Activated naive CD8-positive, alpha-beta T cell treated with anti-CD3 and anti-CD28 coated beads, Interleukin-2, amount 10 ng/mL, durations not matched to agents 7 days and 5 days (primary cell): ENCODE measurements around the gene SLC26A11. TPM values are rescaled to one million over a fixed set of nuclear protein-coding genes. Genes with fewer than 3 reads are reported as not detected.

Source experiments
- ATAC-seq: fragments of 150-1000 bp; cut with Tn5 transposase; one replicate; pipeline ENCODE4 v1.10.0; 2021; ENCODE audit warnings: low read depth, moderate library complexity
- POLR2A ChIA-PET: fragments of 350-600 bp; sonication (Branson Sonifier 250); formaldehyde crosslinking; loops from one replicate; lab custom pipeline; 2021; ENCODE audit warnings: antibody characterized with exemption; lab: Charles Lee
- DNase-seq: peaks from one replicate; pipeline ENCODE4 v3.0.0; 2021
- H3K27ac Mint-ChIP-seq: one replicate; pipeline ENCODE4 v1.8.0; 2022; ENCODE audit warnings: mild to moderate bottlenecking, mixed read lengths
- H3K27me3 Mint-ChIP-seq: one replicate; pipeline ENCODE4 v1.8.0; 2022; ENCODE audit warnings: mild to moderate bottlenecking, moderate library complexity, mixed read lengths
- H3K36me3 Mint-ChIP-seq: one replicate; pipeline ENCODE4 v1.8.0; 2021; ENCODE audit warnings: mild to moderate bottlenecking, mixed read lengths
- H3K4me1 Mint-ChIP-seq: one replicate; pipeline ENCODE4 v1.8.0; 2021; ENCODE audit warnings: mixed read lengths
- H3K4me3 Mint-ChIP-seq: one replicate; pipeline ENCODE4 v1.8.0; 2022; ENCODE audit warnings: mild to moderate bottlenecking, moderate library complexity, mixed read lengths
- H3K9me3 Mint-ChIP-seq: one replicate; pipeline ENCODE4 v1.8.0; 2021; ENCODE audit warnings: mixed read lengths
- total RNA-seq, 2 experiments: library from RNA; stranded (reverse); gene quantifications; one replicate each; pipeline ENCODE4 v1.2.3, GENCODE V29; 2021

Gene SLC26A11
- total RNA-seq, 2 experiments from 2014 or later = 45.3 to 45.4 TPM

DNA sequence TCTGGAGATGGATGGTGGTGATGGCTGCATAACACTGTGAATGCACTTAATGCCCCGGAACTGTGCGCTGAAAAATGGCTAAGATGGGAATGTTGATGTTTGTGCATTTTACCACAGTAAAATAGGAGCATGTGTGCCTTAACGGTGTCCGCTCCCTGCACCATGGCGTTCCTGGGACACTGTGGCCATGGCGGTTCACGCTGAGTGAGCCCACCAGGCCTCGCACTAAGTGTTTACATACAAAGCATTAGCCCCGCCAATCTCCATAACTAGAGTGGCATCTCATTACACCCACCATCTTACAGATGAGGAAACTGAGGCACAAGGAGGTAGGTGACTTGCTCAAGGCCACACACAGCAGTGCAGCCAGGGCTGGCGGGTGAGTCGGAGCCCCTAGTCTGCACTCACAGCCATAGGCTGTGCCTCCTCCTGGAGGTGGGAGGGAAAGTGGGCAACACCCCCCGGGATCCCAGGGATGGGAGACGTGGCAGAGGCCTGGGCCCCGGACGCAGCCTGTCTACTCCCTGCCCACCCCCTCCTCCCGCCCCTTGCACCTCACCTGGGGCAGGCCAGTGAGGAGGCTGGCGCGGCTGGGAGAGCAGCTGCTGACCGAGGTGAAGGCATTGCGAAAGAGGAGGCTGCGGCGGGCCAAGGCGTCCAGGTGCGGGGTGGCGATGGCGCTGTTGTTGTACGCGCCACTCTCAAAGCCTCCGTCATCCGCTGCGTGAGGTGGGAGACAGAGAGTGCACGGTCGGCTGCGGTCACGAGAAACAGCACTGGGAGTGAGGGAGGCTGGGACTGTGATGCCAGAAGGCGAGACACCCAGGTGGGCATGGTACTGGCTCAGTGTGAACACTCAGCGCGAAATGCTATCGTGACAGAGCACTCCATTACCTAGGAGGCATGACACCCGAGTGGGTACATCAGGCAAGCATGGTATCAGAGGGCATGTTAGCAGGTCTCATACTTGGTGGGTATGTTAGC, 3.5 kb upstream of the SLC26A11 start:
- Mint-ChIP-seq H3K27ac (no peak overlapping the region), H3K9me3 (no peaks in the 10 kb centered on the region), H3K36me3 (no peaks in the 10 kb centered on the region), H3K4me3 (no peak overlapping the region), H3K4me1 (peaks cover 13% of the 10 kb centered on the region), H3K27me3 (peaks cover 8% of the 10 kb centered on the region)
- ATAC-seq = no peak
- no peak for DNase-seq
- POLR2A ChIA-PET = no interaction called here

DNA sequence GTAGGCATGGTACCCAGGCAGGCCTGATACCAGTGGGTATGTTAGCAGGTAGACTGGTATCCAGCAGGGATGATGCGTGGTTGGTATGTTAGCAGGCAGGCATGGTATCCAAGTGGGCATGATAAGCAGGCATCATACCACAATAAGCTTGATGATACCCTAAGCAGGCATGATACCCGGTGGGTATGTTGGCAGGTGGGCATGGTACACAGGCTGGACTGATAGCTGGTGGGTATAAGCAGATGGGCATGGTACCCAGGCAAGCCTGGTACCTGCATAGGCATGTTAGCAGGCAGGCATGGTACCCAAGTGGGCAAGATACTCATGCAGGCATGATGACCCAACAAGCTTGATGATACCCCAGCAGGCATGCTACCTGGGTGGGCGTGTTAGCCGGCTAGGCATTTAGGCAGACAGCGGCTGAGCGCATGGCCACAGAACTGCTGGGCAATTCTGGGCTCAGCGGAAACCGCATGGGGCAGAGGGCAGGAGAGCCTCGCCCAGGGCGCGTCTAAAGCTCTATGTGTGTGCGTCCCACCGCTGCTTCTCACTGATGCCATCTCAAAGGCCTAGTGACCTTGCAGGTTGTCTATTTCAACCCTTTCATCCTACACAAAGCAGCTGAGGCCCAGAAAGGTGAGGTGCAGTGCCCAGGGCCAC, 2.4 kb upstream of the SLC26A11 start:
- Mint-ChIP-seq H3K9me3 (no peaks in the 10 kb centered on the region), H3K4me1 (peaks cover 13% of the 10 kb centered on the region), H3K4me3 (no peak overlapping the region), H3K27me3 (peaks cover 10% of the 10 kb centered on the region), H3K36me3 (no peaks in the 10 kb centered on the region), H3K27ac (no peak overlapping the region)
- DNase-seq (no peak), ATAC-seq (no peak)
- POLR2A ChIA-PET = no interaction called here

DNA sequence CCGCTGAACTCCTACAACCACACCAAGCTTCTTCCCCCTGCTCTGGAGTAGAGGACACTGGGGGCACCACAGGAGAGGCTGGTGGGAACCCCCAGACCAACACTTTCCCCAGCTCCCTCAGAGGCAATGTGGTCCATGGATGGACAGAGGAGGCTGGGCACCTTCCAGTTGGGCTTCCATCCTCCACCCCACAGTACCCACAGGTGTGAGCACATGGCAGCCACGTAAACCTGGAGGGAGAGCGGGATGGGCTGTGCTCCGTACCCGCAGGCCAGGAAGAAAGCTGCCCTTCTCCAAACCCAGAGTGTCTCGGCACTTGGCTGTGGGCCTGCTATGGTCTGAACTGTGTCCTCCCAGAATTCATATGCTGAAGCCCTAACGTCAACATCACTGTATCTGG, 1.8 kb upstream of the SLC26A11 start:
- no peaks in the 10 kb centered on the region for H3K36me3 Mint-ChIP-seq
- peaks cover 13% of the 10 kb centered on the region for H3K4me1 Mint-ChIP-seq
- POLR2A ChIA-PET = no interaction called here
- no peak overlapping the region for H3K27ac Mint-ChIP-seq
- peaks cover 10% of the 10 kb centered on the region for H3K27me3 Mint-ChIP-seq
- no peaks in the 10 kb centered on the region for H3K9me3 Mint-ChIP-seq
- DNase-seq (no peak), ATAC-seq (no peak)
- H3K4me3 Mint-ChIP-seq = no peak overlapping the region

DNA sequence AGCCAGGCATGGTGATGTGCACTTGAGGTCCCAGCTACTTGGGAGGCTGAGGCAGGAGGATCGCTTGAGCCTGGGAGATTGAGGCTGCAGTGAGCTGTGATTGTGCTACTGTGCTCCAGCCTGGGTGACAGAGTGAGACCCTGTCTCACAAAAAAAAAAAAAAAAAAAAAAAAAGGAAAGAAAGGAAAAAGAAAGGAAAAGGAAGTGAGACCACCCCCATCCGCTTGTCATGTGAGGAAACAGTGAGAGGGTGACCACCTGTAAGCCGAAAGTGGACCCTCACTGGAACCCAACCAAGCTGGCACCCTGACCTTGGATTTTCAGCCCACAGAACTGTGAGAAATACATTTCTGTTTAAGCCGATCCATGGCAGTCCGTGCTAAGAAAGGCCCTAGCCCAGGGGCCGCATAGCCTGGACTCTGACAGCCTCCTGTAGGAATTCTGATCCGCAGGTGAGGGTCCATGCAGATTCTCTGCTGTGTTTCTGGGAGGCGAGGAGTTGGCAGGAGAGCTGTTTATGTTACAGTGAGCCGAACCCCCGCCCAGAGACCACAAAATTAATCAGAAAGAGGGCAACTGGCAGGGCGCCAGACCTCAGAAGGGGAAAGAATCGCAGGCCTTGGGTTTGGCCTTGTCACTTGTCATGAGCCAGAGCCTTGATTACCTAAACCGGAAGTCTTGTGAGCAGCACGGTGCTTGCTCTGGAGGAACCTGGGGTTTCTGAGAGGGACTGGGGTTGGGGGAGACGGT, 1.0 kb upstream of the SLC26A11 start:
- Mint-ChIP-seq H3K36me3 (no peaks in the 10 kb centered on the region), H3K4me1 (peaks cover 13% of the 10 kb centered on the region), H3K27ac (peak overlapping the region; percentile 80), H3K4me3 (peak overlapping the region; percentile 82), H3K27me3 (peaks cover 10% of the 10 kb centered on the region), H3K9me3 (no peaks in the 10 kb centered on the region)
- DNase-seq (peak; percentile 87), ATAC-seq (peak; percentile 88)
- POLR2A ChIA-PET = interaction anchor here (1.2 to 1.5 kb wide), 2 partner anchors 42 to 44 kb away, joined by 4 to 5 read pairs; partner anchors contain the start of gene RNF213

DNA sequence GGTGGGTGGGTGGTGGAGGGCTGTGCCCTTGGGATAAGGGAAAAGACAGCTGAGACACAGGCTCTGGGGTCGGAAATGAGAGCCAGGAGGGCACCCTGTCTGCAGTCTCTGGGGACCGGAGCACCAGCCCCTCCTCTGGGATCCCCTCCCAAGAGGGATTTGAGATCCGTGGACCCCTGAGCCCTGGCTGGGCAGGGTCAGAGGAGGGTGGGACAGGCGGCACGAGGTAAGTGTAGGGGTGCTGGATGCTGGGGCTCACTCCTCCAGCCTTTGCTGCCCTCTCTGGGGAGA, 519 bp upstream of the SLC26A11 start:
- Mint-ChIP-seq H3K4me1 (peaks cover 13% of the 10 kb centered on the region), H3K36me3 (no peaks in the 10 kb centered on the region), H3K9me3 (no peaks in the 10 kb centered on the region), H3K4me3 (peak overlapping the region; percentile 82), H3K27me3 (peaks cover 10% of the 10 kb centered on the region), H3K27ac (peak overlapping the region; percentile 80)
- ATAC-seq (peak; percentile 34), DNase-seq (no peak)
- POLR2A ChIA-PET = interaction anchor here (1.2 to 1.5 kb wide), 2 partner anchors 41 to 44 kb away, joined by 4 to 5 read pairs; partner anchors contain the start of gene RNF213

DNA sequence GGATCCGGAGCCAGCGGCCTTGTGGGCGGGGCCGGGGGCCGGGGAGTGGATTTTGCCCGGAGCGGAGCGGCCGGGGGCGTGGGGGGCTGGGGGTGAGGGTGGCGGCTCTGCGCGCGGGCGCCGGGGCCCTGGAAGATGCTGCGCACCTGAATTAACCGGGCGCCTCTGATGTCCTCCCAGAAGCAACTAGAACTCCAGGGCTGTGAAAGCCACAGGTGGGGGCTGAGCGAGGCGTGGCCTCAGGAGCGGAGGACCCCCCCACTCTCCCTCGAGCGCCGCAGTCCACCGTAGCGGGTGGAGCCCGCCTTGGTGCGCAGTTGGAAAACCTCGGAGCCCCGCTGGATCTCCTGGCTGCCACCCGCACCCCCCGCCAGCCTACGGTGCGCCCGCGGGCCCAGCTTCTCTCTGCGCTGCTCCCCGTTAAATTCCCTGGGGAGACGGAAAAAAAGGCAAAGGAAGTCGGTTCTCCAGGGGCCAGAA, 549 bp downstream of the SLC26A11 start:
- peaks cover 13% of the 10 kb centered on the region for H3K4me1 Mint-ChIP-seq
- ATAC-seq = no peak
- H3K27ac Mint-ChIP-seq = no peak overlapping the region
- H3K36me3 Mint-ChIP-seq = no peaks in the 10 kb centered on the region
- no peaks in the 10 kb centered on the region for H3K9me3 Mint-ChIP-seq
- no peak for DNase-seq
- H3K4me3 Mint-ChIP-seq = no peak overlapping the region
- peaks cover 10% of the 10 kb centered on the region for H3K27me3 Mint-ChIP-seq
- POLR2A ChIA-PET = no interaction called here

DNA sequence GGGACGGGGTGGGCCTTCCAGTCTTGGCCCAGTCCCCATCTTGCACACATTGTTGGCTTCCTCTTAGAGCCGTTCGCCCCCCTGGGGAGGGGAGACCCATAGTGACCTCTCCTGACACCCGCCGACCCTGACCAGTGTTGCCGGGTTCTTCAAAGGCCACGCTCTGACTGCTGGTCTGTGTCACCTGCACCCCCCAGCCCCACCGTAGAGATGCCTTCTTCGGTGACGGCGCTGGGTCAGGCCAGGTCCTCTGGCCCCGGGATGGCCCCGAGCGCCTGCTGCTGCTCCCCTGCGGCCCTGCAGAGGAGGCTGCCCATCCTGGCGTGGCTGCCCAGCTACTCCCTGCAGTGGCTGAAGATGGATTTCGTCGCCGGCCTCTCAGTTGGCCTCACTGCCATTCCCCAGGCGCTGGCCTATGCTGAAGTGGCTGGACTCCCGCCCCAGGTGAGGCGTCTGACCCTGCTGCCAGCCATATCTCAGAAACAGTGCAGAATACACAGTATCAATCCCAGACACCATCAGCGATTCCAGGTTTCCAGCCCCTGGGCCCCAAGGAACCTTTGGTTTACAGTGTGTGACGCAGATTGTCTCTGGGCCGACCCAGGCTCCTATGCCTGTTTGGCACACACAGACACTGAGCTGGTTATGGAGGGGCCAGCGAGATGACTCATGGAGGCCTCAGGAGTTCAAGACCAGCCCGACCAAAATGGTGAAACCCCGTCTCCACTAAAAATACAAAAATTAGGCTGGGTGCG, 1.3 kb downstream of the SLC26A11 start:
- H3K27me3 Mint-ChIP-seq = peaks cover 10% of the 10 kb centered on the region
- peak overlapping the region; percentile 53 for H3K4me3 Mint-ChIP-seq
- peaks cover 13% of the 10 kb centered on the region for H3K4me1 Mint-ChIP-seq
- ATAC-seq (no peak), DNase-seq (no peak)
- POLR2A ChIA-PET = no interaction called here
- no peak overlapping the region for H3K27ac Mint-ChIP-seq
- no peaks in the 10 kb centered on the region for H3K36me3 Mint-ChIP-seq
- no peaks in the 10 kb centered on the region for H3K9me3 Mint-ChIP-seq

DNA sequence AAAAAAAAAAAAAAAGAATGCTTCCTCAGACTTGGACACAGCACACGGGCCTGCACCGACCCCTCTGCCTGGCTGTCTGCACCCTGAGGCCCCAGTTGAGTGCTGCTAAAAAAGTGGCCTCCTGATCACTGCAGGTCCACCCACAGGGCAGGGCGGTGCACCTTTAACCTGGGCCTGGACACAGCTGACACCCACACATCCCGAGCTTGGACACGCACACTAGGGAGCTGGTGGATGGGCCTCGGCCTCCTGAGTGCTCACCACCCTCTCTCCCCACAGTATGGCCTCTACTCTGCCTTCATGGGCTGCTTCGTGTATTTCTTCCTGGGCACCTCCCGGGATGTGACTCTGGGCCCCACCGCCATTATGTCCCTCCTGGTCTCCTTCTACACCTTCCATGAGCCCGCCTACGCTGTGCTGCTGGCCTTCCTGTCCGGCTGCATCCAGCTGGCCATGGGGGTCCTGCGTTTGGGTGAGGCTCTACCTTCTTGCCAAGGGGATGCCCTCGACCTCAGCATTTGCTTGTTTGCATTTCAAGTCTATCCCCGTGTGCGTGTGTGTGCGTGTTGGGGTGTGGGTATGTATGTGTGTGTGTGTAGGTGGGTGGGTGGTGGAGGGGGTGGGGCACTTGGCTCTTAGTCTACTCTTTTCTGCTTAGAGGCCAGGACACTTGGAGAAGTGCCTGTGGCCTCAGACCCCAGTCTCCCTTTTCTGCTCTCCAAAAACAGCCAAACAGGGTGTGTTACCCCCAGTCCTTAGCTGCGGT, 2.3 kb downstream of the SLC26A11 start:
- H3K27ac Mint-ChIP-seq = no peak overlapping the region
- peaks cover 13% of the 10 kb centered on the region for H3K4me1 Mint-ChIP-seq
- POLR2A ChIA-PET = no interaction called here
- no peaks in the 10 kb centered on the region for H3K36me3 Mint-ChIP-seq
- H3K27me3 Mint-ChIP-seq = peaks cover 10% of the 10 kb centered on the region
- DNase-seq (no peak), ATAC-seq (no peak)
- no peak overlapping the region for H3K4me3 Mint-ChIP-seq
- H3K9me3 Mint-ChIP-seq = no peaks in the 10 kb centered on the region

DNA sequence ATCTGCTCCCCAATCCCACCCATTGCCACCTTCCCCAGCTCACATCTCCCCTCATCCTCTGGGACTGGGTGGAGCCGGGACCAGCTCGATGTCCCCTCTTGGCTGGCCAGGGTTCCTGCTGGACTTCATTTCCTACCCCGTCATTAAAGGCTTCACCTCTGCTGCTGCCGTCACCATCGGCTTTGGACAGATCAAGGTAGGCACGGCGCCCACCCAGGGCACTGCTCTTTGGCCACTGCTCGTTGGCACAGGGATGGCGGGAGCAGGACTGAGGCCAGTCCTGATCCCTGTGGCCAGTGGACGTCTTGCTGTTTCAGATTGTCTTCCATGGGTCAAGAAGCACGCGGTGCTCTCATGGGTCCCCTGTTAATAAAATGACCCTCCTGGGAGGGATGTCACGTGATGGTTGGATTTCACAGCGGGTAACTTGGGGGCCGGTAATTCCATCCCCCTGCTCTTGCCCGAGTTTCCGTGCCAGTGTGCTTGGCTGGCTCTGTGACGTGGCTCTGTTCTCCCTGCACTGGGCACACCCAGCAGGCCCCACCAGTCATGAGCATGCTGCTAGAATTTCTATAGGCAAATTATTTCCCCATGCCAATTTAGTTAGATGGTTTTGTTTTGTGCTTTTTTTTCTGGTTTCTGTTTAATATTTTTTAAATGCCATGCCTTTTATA, 3.1 kb downstream of the SLC26A11 start:
- no peaks in the 10 kb centered on the region for H3K9me3 Mint-ChIP-seq
- POLR2A ChIA-PET = no interaction called here
- peaks cover 13% of the 10 kb centered on the region for H3K4me1 Mint-ChIP-seq
- ATAC-seq (no peak), DNase-seq (no peak)
- peaks cover 10% of the 10 kb centered on the region for H3K27me3 Mint-ChIP-seq
- no peak overlapping the region for H3K4me3 Mint-ChIP-seq
- H3K27ac Mint-ChIP-seq = no peak overlapping the region
- no peaks in the 10 kb centered on the region for H3K36me3 Mint-ChIP-seq

DNA sequence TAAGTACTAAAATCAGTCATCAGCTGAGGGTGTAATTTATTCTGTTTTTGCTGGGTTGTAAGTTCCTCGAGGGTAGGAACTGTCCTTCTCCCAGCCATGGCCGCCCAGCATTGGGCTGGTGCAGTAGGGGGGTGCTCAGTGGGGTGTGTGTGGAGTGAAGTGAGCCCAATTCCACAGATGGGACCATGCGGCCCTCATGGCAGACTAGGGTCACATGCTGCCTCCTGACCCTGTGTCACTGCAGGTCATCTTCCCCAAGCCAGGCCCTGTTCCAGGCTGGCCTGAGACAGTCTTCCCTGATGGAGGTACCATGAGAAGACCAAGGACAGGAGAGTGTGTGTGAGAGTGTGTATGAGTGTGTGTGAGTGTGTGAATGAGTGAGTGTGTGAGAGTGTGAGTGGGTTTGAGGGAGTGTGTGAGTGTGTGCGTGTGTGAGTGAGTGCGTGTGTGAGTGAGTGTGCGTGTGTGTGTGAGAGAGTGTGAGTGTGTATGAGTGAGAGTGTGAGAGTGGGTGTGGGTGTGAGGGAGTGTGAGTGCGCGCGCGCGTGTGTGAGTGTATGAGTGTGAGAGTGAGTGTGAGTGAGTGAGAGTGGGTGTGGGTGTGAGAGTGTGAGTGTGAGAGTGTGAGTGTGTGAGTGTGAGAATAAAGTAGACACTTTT, 3.7 kb downstream of the SLC26A11 start:
- H3K4me1 Mint-ChIP-seq = peaks cover 8% of the 10 kb centered on the region
- H3K36me3 Mint-ChIP-seq = no peaks in the 10 kb centered on the region
- no peak overlapping the region for H3K27ac Mint-ChIP-seq
- H3K27me3 Mint-ChIP-seq = peaks cover 10% of the 10 kb centered on the region
- ATAC-seq (no peak), DNase-seq (no peak)
- no peaks in the 10 kb centered on the region for H3K9me3 Mint-ChIP-seq
- POLR2A ChIA-PET = no interaction called here
- no peak overlapping the region for H3K4me3 Mint-ChIP-seq

DNA sequence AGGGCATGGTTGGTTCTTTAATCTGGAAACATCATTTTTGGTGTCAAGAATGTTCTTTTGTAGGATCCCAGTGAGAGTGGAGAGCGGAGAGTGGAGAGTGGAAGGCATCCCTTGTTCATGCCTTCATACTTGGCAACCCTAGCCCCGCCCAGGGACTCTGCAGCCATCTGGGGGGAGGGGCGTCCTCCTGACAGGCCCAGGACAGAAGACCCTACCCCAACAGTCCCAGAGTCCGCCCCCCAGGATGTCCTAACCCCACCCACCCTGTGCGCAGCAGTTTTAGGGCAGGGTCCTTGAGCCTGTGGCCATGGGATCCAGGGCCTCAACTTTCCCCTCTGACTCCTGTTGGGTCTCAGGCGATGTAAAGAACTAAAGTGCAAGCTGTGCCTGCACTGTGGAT, 4.5 kb downstream of the SLC26A11 start:
- no peak overlapping the region for H3K27ac Mint-ChIP-seq

More for the DNA sequence above, 4.5 kb downstream of the SLC26A11 start:
- no peak for ATAC-seq
- peaks cover 3% of the 10 kb centered on the region for H3K4me1 Mint-ChIP-seq
- no peak overlapping the region for H3K4me3 Mint-ChIP-seq
- no peaks in the 10 kb centered on the region for H3K36me3 Mint-ChIP-seq
- POLR2A ChIA-PET = interaction anchor here (0.6 kb wide), 1 partner anchor 20 kb away, joined by 3 read pairs; no protein-coding TSS in a partner anchor
- no peak for DNase-seq
- no peaks in the 10 kb centered on the region for H3K9me3 Mint-ChIP-seq
- peaks cover 10% of the 10 kb centered on the region for H3K27me3 Mint-ChIP-seq
